Measurements from ENCODE around the gene PI4KB. TPM values are rescaled to one million over a fixed set of nuclear protein-coding genes. Genes with fewer than 3 reads are reported as not detected.

Gene PI4KB
- total and polyA plus RNA-seq, 2 of the 13 experiments (the other 11 are each of a cell fraction or from before 2014, with no cell fraction given) = 19.5 to 29.3 TPM

DNA sequence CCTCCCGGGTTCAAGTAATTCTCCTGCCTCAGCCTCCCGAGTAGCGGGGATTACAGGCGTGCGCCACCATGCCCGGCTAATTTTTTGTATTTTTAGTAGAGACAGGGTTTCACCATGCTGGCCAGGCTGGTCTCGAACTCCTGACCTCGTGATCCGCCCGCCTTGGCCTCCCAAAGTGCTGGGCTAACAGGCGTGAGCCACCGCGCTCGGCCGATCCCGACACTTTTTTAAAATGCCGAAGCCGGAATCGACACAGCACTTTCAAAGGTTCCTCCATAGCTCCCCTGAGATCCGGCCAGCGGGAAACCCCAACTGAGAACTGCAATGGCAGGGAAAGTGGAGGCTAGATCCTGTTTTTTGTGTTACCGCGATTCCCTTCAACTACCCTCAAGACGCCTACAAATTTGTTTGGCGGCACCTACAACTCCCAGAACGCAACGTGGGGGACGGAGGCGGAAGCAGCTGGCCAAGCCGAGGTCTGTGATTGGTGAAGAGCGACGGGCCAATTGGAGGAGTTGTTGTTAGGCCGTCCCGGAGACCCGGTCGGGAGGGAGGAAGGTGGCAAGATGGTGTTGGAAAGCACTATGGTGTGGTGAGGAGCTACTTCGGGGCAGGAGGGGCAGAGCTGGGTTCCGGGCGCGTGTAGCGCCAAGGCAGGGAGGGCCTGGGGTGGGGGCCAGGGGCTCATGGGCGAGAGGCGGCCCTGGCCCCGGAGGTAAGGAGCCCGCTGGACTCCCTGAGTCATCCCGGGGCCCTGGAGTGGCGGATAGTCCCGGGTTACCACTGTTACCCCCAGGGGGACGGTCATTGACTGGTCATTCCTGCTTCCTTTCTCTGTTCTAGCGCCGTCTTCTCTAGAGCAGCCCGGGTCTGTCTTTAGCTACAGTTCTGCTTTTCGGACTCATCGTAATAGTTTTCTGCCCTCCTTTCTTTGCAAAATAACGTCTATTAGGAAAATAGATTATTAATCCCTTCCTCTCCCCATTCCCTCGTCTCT, 72.7 kb downstream of the PI4KB start, which contains the start of gene PSMD4 (continued):
- TF ChIP-seq, protein P1, sequence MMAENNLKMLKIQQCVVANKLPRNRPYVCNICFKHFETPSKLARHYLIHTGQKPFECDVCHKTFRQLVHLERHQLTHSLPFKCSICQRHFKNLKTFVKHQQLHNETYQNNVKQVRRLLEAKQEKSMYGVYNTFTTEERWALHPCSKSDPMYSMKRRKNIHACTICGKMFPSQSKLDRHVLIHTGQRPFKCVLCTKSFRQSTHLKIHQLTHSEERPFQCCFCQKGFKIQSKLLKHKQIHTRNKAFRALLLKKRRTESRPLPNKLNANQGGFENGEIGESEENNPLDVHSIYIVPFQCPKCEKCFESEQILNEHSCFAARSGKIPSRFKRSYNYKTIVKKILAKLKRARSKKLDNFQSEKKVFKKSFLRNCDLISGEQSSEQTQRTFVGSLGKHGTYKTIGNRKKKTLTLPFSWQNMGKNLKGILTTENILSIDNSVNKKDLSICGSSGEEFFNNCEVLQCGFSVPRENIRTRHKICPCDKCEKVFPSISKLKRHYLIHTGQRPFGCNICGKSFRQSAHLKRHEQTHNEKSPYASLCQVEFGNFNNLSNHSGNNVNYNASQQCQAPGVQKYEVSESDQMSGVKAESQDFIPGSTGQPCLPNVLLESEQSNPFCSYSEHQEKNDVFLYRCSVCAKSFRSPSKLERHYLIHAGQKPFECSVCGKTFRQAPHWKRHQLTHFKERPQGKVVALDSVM (CRISPR knock-in tag; IDR thresholded peaks at IDR 0.05) = peak; percentile 52; the same call in 1 of the 2 replicates
- TF ChIP-seq HOXD1 (CRISPR knock-in tag; IDR thresholded peaks at IDR 0.05) (peak; percentile 17; the same call in 1 of the 2 replicates), KLF16 (CRISPR knock-in tag; IDR thresholded peaks at IDR 0.05) (peak in 1 of 2 experiments; percentile 58; a peak in 2 of 4 replicates), TBX2 (CRISPR knock-in tag; IDR thresholded peaks at IDR 0.05; ENCODE audit: borderline replicate concordance) (peak; percentile 71), ZFX (CRISPR knock-in tag; IDR thresholded peaks at IDR 0.05; ENCODE audit: low read depth) (peak; percentile 76), KLF6 (CRISPR knock-in tag; IDR thresholded peaks at IDR 0.05) (0 out of 2 replicates have a peak, but pooled peaks have one; percentile 27), ZNF382 (CRISPR knock-in tag; IDR thresholded peaks at IDR 0.05; ENCODE audit: borderline replicate concordance) (no peak), RCOR2 (CRISPR knock-in tag; IDR thresholded peaks at IDR 0.05) (peak; percentile 55; the same call in 1 of the 2 replicates), YY1 (IDR thresholded peaks at IDR 0.05; ENCODE audit: insufficient read depth, insufficient replicate concordance, low read depth, low read length) (peak; percentile 84), FOXA3 (CRISPR knock-in tag; IDR thresholded peaks at IDR 0.05) (peak; percentile 52; the same call in 1 of the 2 replicates), CHD2 (IDR thresholded peaks at IDR 0.05; ENCODE audit: low read depth, low read length) (peak; percentile 78), ETV5 (CRISPR knock-in tag; IDR thresholded peaks at IDR 0.05; ENCODE audit: borderline replicate concordance) (0 out of 2 replicates have a peak, but pooled peaks have one; percentile 31), EZH2 (conservative IDR thresholded peaks at IDR 0.05; ENCODE audit: low read depth, low read length) (no peak), ZNF326 (CRISPR knock-in tag; IDR thresholded peaks at IDR 0.05; ENCODE audit: borderline replicate concordance) (no peak), MAZ (IDR thresholded peaks at IDR 0.05; ENCODE audit: borderline replicate concordance, low read depth, low read length) (no peak), MAZ (CRISPR knock-in tag; IDR thresholded peaks at IDR 0.05; ENCODE audit: low read depth) (peak; percentile 71; the same call in 1 of the 2 replicates), YEATS2 (CRISPR knock-in tag; IDR thresholded peaks at IDR 0.05; ENCODE audit: borderline replicate concordance) (peak; percentile 71; the same call in 1 of the 2 replicates), TAF1 (CRISPR knock-in tag; IDR thresholded peaks at IDR 0.05) (peak; percentile 85), ZMYM3 (CRISPR knock-in tag; IDR thresholded peaks at IDR 0.05) (peak; percentile 92), CENPX (CRISPR knock-in tag; IDR thresholded peaks at IDR 0.05) (no peak), TBX3 (IDR thresholded peaks at IDR 0.05; ENCODE audit: borderline replicate concordance) (peak; percentile 50; the same call in 1 of the 2 replicates)
- TF ChIP-seq, protein P2, sequence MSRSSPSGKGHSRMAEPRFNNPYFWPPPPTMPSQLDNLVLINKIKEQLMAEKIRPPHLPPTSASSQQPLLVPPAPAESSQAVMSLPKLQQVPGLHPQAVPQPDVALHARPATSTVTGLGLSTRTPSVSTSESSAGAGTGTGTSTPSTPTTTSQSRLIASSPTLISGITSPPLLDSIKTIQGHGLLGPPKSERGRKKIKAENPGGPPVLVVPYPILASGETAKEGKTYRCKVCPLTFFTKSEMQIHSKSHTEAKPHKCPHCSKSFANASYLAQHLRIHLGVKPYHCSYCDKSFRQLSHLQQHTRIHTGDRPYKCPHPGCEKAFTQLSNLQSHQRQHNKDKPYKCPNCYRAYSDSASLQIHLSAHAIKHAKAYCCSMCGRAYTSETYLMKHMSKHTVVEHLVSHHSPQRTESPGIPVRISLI (CRISPR knock-in tag; IDR thresholded peaks at IDR 0.05; ENCODE audit: borderline replicate concordance) = peak; percentile 31; the same call in 1 of the 2 replicates
- TF ChIP-seq, protein P3, sequence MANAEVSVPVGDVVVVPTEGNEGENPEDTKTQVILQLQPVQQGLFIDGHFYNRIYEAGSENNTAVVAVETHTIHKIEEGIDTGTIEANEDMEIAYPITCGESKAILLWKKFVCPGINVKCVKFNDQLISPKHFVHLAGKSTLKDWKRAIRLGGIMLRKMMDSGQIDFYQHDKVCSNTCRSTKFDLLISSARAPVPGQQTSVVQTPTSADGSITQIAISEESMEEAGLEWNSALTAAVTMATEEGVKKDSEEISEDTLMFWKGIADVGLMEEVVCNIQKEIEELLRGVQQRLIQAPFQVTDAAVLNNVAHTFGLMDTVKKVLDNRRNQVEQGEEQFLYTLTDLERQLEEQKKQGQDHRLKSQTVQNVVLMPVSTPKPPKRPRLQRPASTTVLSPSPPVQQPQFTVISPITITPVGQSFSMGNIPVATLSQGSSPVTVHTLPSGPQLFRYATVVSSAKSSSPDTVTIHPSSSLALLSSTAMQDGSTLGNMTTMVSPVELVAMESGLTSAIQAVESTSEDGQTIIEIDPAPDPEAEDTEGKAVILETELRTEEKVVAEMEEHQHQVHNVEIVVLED (CRISPR knock-in tag; IDR thresholded peaks at IDR 0.05; ENCODE audit: borderline replicate concordance) = peak; percentile 77

All from HepG2 (cell line).